Smooth muscle cell (in vitro differentiated cells): ENCODE results near the gene KIAA0825. TPM values are rescaled to one million over a fixed set of nuclear protein-coding genes. Genes with fewer than 3 reads are reported as not detected.

Experiments
- DNase-seq: peaks from one replicate; lab custom pipeline; 2025; ENCODE audit not compliant: unreplicated experiment; lab: John Stamatoyannopoulos, UW
- H2AFZ ChIP-seq: fragments of 200-600 bp; sonication (generic); 2 replicates; pipeline ENCODE4 v1.6.0; 2016; ENCODE audit warnings: antibody characterized with exemption, low read depth, mild to moderate bottlenecking
- H3F3A ChIP-seq: fragments of 200-600 bp; sonication (generic); 2 replicates; pipeline ENCODE4 v1.6.0; 2017; ENCODE audit warnings: antibody characterized with exemption, low read depth
- H3K27ac ChIP-seq: fragments of 200-600 bp; sonication (generic); 2 replicates; pipeline ENCODE4 v1.5.1; 2016; ENCODE audit warnings: low read depth, mild to moderate bottlenecking
- H3K27me3 ChIP-seq: fragments of 200-600 bp; sonication (generic); 2 replicates; pipeline ENCODE4 v1.6.1; 2016; ENCODE audit warnings: low read depth, mild to moderate bottlenecking
- H3K36me3 ChIP-seq: fragments of 200-600 bp; sonication (generic); 2 replicates; pipeline ENCODE4 v1.5.1; 2016; ENCODE audit warnings: low read depth
- H3K4me1 ChIP-seq: fragments of 200-600 bp; sonication (generic); 2 replicates; pipeline ENCODE4 v1.5.1; 2016; ENCODE audit warnings: low read depth
- H3K4me2 ChIP-seq: fragments of 200-600 bp; sonication (generic); 2 replicates; pipeline ENCODE4 v1.6.0; 2016; ENCODE audit warnings: mild to moderate bottlenecking
- H3K4me3 ChIP-seq: fragments of 200-600 bp; sonication (generic); 2 replicates; pipeline ENCODE4 v1.5.1; 2016; ENCODE audit warnings: mild to moderate bottlenecking
- H3K79me2 ChIP-seq: fragments of 200-600 bp; sonication (generic); 2 replicates; pipeline ENCODE4 v1.6.0; 2016; ENCODE audit warnings: low read depth, mild to moderate bottlenecking
- H3K9ac ChIP-seq: fragments of 200-600 bp; sonication (generic); 2 replicates; pipeline ENCODE4 v1.6.0; 2016; ENCODE audit warnings: low read depth
- H3K9me3 ChIP-seq: fragments of 200-600 bp; sonication (generic); replicated peaks from 2 replicates; pipeline ENCODE4 v1.5.1; 2016; ENCODE audit warnings: low read depth
- H4K20me1 ChIP-seq: fragments of 200-600 bp; sonication (generic); 2 replicates; pipeline ENCODE4 v1.6.0; 2016; ENCODE audit warnings: low read depth
- CTCF ChIP-seq: fragments of 200-600 bp; sonication (generic); IDR thresholded peaks from 2 replicates; pipeline ENCODE4 v1.5.1; 2017; ENCODE audit warnings: borderline replicate concordance, mild to moderate bottlenecking, antibody characterized with exemption; ENCODE audit not compliant: insufficient read depth, poor library complexity, severe bottlenecking
- WGBS: methylation state at CpG from one replicate; pipeline ENCODE4 v1.1.7; 2016; ENCODE audit warnings: low lambda C conversion rate; 5-methylcytosine and 5-hydroxymethylcytosine counted together
- polyA plus RNA-seq: library from polyadenylated mRNA; unstranded; fragments of >200 nt; fragmentation: Nextera tagmentation; extraction: Ambion mirVana; gene quantifications from 2 replicates; pipeline ENCODE4 v1.2.1, GENCODE V29; 2016
- total RNA-seq: library from RNA; depleted of rRNA; stranded (reverse); fragments of >200 nt; gene quantifications from 2 replicates; pipeline ENCODE4 v1.2.3, GENCODE V29; 2014

The KIAA0825 gene
- total and polyA plus RNA-seq, 2 experiments from 2014 or later, result 1.3 to 3.1 TPM

GRCh38 chr5:94267350-94267899 is 351.0 kb downstream of the KIAA0825 start:
- no peak for TF ChIP-seq CTCF
- WGBS, result 89% methylated on average over 4 of the region's 4 CpGs

GRCh38 chr5:94266170-94266569 is 352.2 kb downstream of the KIAA0825 start:
- no peaks in the 10 kb centered on the region for H3K36me3 ChIP-seq

More at GRCh38 chr5:94267350-94267899, 351.0 kb downstream of the KIAA0825 start:
- Histone ChIP-seq H3K9me3 (no peaks in the 10 kb centered on the region), H3K79me2 (no peaks in the 10 kb centered on the region), H3K4me3 (no peak overlapping the region), H3K27me3 (no peaks in the 10 kb centered on the region), H4K20me1 (no peaks in the 10 kb centered on the region), H3K9ac (no peak overlapping the region), H3K4me1 (no peaks in the 10 kb centered on the region), H2AFZ (no peak overlapping the region), H3K4me2 (no peak overlapping the region), H3K36me3 (no peaks in the 10 kb centered on the region), H3F3A (no peaks in the 10 kb centered on the region), H3K27ac (no peak overlapping the region)
- DNase-seq, result no peak

GRCh38 chr5:94263068-94263467 is 355.3 kb downstream of the KIAA0825 start:
- Histone ChIP-seq H3F3A (no peaks in the 10 kb centered on the region), H3K79me2 (no peaks in the 10 kb centered on the region), H3K9me3 (no peaks in the 10 kb centered on the region), H2AFZ (no peak overlapping the region), H3K4me2 (no peak overlapping the region), H3K27ac (no peak overlapping the region), H3K4me3 (no peak overlapping the region), H3K36me3 (no peaks in the 10 kb centered on the region), H3K27me3 (no peaks in the 10 kb centered on the region), H4K20me1 (no peaks in the 10 kb centered on the region), H3K4me1 (no peaks in the 10 kb centered on the region), H3K9ac (no peak overlapping the region)
- no peak for TF ChIP-seq CTCF
- WGBS, result 84% methylated on average over 1 of the region's 1 CpG
- DNase-seq, result no peak

More at GRCh38 chr5:94266170-94266569, 352.2 kb downstream of the KIAA0825 start:
- Histone ChIP-seq H3K4me2 (no peak overlapping the region), H3K27me3 (no peaks in the 10 kb centered on the region), H3K4me1 (no peaks in the 10 kb centered on the region), H2AFZ (no peak overlapping the region), H3K79me2 (no peaks in the 10 kb centered on the region), H3K27ac (no peak overlapping the region), H3K9me3 (no peaks in the 10 kb centered on the region), H3F3A (no peaks in the 10 kb centered on the region), H4K20me1 (no peaks in the 10 kb centered on the region), H3K4me3 (no peak overlapping the region), H3K9ac (no peak overlapping the region)
- DNase-seq, result no peak
- no peak for TF ChIP-seq CTCF

GRCh38 chr5:94260096-94260495 is 358.3 kb downstream of the KIAA0825 start:
- TF ChIP-seq CTCF, result no peak
- Histone ChIP-seq H3K9me3 (no peaks in the 10 kb centered on the region), H3K4me3 (no peak overlapping the region), H3K4me2 (no peak overlapping the region), H3F3A (no peaks in the 10 kb centered on the region), H3K4me1 (no peaks in the 10 kb centered on the region), H3K79me2 (no peaks in the 10 kb centered on the region), H4K20me1 (no peaks in the 10 kb centered on the region), H2AFZ (no peak overlapping the region), H3K27me3 (no peaks in the 10 kb centered on the region), H3K27ac (no peak overlapping the region), H3K9ac (no peak overlapping the region), H3K36me3 (no peaks in the 10 kb centered on the region)
- DNase-seq, result no peak
- 93% methylated on average over 1 of the region's 1 CpG for WGBS
